Endothelial cell of umbilical vein (primary cell): Measurements from ENCODE around the gene KRTAP5-6.

ENCODE experiments used
- EZH2 ChIP-seq: IDR thresholded peaks from 2 replicates; pipeline ENCODE4 v1.6.1; 2012; ENCODE audit warnings: borderline replicate concordance, low read depth, mild to moderate bottlenecking, moderate library complexity, low read length, inconsistent platforms; ENCODE audit not compliant: severe bottlenecking
- FOS ChIP-seq: IDR thresholded peaks from 2 replicates; pipeline ENCODE4 v1.6.1; 2011; ENCODE audit warnings: mild to moderate bottlenecking, low read length, moderate library complexity, borderline replicate concordance; ENCODE audit not compliant: insufficient read depth
- JUN ChIP-seq: IDR thresholded peaks from 2 replicates; pipeline ENCODE4 v1.6.1; 2011; ENCODE audit warnings: borderline replicate concordance, low read depth; ENCODE audit not compliant: insufficient read length, insufficient read depth
- MAX ChIP-seq: IDR thresholded peaks from 2 replicates; pipeline ENCODE4 v1.6.1; 2011; ENCODE audit not compliant: insufficient read depth, insufficient read length
- MYC ChIP-seq: IDR thresholded peaks from one replicate; pipeline ENCODE4 v1.6.1; 2011; ENCODE audit warnings: mild to moderate bottlenecking, low read depth, low read length
- POLR2A ChIP-seq: IDR thresholded peaks from 2 replicates; pipeline ENCODE4 v1.6.1; 2012; ENCODE audit warnings: low read depth, mild to moderate bottlenecking, control low read depth, low read length
- POLR2AphosphoS5 ChIP-seq: IDR thresholded peaks from 2 replicates; pipeline ENCODE4 v1.6.1; 2012; ENCODE audit warnings: low read depth, mild to moderate bottlenecking, control low read depth, low read length, moderate library complexity; ENCODE audit not compliant: insufficient read depth
- TF ChIP-seq, protein P1 (sequence below), 2 donors: IDR thresholded peaks; 1 replicate in 1 of 2; 2 replicates in 1 of 2; pipeline ENCODE4 v1.5.1; 2011; ENCODE audit warnings: low read length in 2 of 2, mild to moderate bottlenecking in 2 of 2, moderate library complexity in 2 of 2, control low read depth in 1 of 2, inconsistent platforms in 1 of 2, low read depth in 1 of 2; ENCODE audit not compliant: insufficient read depth in 1 of 2; ENCODE audit errors: extremely low read depth in 1 of 2

GRCh38 chr11:1732418-1733008 lies 35.5 kb downstream of the KRTAP5-6 start:
- TF ChIP-seq JUN (no peak), POLR2AphosphoS5 (no peak), MAX (no peak), EZH2 (no peak), POLR2A (no peak), FOS (no peak), MYC (no peak)
- TF ChIP-seq, protein P1, sequence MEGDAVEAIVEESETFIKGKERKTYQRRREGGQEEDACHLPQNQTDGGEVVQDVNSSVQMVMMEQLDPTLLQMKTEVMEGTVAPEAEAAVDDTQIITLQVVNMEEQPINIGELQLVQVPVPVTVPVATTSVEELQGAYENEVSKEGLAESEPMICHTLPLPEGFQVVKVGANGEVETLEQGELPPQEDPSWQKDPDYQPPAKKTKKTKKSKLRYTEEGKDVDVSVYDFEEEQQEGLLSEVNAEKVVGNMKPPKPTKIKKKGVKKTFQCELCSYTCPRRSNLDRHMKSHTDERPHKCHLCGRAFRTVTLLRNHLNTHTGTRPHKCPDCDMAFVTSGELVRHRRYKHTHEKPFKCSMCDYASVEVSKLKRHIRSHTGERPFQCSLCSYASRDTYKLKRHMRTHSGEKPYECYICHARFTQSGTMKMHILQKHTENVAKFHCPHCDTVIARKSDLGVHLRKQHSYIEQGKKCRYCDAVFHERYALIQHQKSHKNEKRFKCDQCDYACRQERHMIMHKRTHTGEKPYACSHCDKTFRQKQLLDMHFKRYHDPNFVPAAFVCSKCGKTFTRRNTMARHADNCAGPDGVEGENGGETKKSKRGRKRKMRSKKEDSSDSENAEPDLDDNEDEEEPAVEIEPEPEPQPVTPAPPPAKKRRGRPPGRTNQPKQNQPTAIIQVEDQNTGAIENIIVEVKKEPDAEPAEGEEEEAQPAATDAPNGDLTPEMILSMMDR (IDR thresholded peaks at IDR 0.05; ENCODE audit: extremely low read depth in 1 of 2, insufficient read depth in 1 of 2, low read depth in 1 of 2, low read length in 2 of 2): no peak
